HG02973 (cell line): ENCODE results near the gene SORCS1.

ENCODE experiments used
- ATAC-seq: cut with Tn5 transposase; IDR thresholded peaks from one replicate; pipeline ENCODE4 v1.9.1; 2021; ENCODE audit warnings: moderate library complexity; ENCODE audit not compliant: unreplicated experiment

Gene SORCS1

DNA sequence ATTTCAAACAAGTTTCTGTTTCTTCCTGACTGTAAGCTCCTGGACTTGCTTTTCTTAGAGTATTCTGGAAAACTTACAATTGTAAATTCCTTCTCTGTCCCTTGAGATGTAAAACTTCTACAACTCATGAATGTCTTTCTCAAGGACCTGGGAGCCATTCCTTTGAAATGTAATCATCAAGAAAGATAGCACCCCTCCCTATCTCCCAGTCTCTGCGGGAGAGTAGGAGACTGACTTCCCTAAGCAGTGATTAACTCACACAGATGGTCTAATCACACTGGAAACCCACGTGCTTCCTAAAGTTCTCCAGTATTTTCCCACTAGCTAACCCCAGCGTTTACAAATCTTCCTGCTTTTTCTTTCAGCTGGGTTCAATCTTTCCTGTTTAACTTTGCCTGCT lies 549.4 kb downstream of the SORCS1 start:
- no peak for ATAC-seq

- ATAC-seq, result no peak
Observed at GRCh38 chr10:106614293-106614692, 550.2 kb downstream of the SORCS1 start.

DNA sequence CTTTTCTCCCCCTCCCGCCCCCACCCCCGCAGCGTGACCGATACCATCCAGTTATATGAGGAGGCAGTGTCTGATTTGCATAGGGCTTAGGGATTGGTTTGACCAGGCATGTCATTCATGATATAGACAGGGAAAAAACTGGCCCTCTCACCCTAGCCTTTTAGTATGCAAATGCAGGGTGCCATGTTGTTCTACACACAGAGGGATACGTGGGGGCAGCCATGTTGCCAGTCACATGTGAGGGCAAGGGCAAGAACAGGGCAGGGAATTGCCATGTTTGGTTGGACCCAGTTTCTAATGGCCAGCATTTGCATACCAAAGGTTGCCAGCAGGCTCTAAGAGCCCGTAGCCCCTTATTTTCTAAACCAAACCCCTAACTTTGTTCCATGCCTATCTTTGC lies 552.1 kb downstream of the SORCS1 start:
- ATAC-seq, result no peak

DNA sequence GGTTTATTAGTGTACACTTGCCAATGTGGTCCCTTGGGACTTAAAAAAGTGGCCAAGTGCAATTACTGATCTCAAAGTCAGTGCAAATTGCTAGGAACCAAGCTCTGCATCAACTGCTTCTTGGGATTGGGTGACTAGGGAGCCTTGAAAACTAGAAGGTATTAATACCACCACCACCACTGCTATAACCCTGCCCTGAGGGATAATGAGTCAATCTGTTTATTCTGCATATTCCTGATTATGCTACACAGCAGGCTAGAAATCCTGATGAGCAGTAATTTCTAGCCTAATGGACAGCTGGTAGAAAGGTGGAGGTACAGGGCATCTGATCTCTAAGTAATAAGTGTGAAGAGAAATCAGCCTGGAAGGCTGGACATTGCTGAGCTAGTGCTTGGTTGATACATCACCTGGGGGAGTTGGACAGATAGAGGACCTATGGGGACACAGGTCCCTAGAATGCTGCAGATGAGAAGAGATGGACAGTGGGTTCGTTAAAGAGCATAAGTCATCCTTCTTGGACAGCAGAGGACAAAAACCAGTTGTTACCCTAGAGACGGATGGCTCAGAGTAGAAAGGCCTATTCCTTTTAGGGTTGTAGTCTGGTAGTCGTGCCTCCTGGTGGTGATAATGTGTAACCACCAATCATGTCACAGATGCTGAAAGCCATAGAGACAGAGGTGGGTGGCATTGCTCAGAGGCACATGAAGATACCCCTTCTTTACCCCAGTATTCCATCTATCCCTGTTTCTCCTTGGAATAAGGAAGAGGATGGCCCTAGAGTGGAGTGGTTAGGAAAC lies 554.8 kb downstream of the SORCS1 start:
- ATAC-seq, result peak; percentile 44

- no peak for ATAC-seq
Observed at GRCh38 chr10:106608066-106608465, 556.4 kb downstream of the SORCS1 start.

DNA sequence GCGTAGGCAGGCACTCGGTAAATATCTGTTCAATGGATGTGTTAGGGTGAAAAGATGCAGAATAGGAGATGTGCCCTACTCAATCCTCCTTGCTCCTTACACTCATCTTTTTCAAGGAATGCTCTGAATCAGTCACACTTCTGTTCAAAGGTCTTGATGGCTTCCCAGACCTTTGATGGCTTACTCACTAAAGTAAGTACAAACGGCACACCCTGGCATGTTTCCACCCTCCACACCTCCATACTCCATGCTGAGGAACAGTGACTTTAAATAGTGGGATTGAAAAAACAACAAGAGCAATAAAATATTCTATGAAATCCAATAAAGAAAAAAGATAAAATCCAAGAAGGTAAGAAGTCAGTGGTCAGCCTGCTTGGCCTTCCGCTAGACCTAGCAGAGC lies 569.2 kb downstream of the SORCS1 start:
- no peak for ATAC-seq

GRCh38 chr10:106593876-106594275 lies 570.6 kb downstream of the SORCS1 start:
- ATAC-seq, result no peak

- ATAC-seq, result no peak
Observed at GRCh38 chr10:106592396-106592795, 572.1 kb downstream of the SORCS1 start.

DNA sequence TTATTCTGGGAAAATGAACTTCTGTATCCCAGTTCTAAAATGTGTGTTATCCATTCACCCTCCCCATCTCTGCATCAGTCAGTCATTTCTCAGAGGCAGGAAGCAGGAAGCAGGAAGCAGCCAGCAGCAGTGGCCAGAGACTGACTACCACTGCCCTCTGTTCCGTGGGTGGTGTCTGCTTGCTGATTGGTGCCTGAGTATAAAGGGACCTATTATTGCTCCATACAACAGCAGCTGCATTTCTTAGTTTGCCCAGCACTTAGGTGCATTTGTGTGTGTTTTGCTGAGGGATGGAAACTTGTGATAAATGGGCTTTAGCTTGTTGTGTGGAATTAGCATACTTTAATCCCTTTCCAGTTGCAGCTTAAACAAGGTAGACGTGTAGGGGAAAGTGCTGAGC lies 582.2 kb downstream of the SORCS1 start:
- no peak for ATAC-seq

- ATAC-seq, result no peak
Observed at GRCh38 chr10:106577756-106578155, 586.8 kb downstream of the SORCS1 start.

- ATAC-seq, result no peak
Observed at GRCh38 chr10:106577266-106577665, 587.2 kb downstream of the SORCS1 start.

GRCh38 chr10:106576534-106576933 lies 588.0 kb downstream of the SORCS1 start:
- no peak for ATAC-seq

- no peak for ATAC-seq
Observed at GRCh38 chr10:106573106-106573505, 591.4 kb downstream of the SORCS1 start.

DNA sequence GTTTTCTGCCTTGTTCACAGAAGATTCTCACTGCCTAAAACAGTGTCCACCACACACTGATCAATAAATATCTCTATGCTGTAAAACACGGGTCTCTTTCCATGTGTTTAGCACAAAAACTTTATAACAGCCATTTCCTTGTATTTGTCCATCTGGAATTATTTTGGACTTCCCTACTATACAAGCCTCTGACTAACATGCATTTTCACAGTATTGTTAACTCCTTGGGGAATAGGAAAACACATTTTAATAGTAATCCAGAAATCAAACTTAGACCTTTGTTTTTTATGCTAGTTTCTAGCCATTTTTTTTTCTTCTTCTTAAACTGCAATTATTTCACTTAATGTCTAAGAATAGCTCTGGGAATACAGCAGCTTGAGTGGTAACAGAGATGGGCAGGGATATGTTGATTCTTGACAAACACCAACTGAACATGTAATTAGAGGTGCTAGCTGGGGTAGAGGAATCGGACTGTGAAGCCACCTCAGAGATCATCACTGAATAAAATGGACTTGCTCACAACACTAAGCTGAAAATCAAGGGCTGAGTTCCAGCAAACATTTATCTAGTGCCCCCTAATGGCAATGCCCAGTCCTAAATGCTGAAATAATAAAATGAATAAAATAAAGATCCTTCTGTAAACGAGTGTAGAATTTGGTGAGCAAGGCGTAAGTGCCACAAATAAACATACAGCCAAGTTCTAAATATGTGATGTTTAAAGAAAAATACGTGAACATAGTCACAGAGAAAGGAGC lies 593.1 kb downstream of the SORCS1 start:
- ATAC-seq, result no peak

DNA sequence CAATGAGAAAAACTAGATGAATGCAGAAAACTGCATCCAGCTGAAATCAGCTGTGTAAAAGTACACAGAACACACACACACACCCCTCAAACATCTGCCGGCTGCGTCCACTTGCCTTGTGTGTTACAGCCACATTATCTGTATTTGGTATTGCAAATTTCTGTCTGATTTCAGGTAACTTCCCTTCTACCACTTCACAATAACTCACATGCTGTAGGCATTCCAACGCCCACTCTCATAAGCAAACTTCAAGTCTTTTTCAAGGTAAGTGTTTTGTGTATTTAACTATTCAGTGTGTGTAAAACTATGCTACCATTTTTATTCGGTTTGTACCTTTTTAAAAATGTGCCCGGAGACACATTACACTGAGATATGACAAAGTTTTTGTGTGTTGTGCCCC lies 594.2 kb downstream of the SORCS1 start:
- no peak for ATAC-seq

DNA sequence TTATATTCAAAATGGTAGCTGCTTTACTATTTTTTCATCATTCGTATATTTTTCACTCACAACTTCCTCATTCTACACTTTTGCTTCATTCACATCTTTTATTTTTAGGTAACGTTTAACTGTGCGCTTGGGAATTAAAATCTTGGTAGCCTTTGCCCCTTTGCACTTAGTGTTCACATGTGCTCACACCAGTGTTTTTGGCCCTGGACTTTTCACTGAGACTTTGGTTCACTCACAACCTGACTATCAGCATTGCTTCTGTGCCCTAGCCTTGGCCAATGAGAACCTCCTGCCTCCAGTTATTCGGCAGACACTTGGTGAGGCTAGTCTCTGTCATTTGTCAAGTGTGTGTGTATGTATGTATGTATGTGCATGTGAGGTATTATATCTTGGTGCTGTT lies 596.9 kb downstream of the SORCS1 start:
- no peak for ATAC-seq

- no peak for ATAC-seq
Observed at GRCh38 chr10:106566873-106567272, 597.6 kb downstream of the SORCS1 start.

- ATAC-seq, result no peak
Observed at GRCh38 chr10:106565546-106565945, 599.0 kb downstream of the SORCS1 start.

DNA sequence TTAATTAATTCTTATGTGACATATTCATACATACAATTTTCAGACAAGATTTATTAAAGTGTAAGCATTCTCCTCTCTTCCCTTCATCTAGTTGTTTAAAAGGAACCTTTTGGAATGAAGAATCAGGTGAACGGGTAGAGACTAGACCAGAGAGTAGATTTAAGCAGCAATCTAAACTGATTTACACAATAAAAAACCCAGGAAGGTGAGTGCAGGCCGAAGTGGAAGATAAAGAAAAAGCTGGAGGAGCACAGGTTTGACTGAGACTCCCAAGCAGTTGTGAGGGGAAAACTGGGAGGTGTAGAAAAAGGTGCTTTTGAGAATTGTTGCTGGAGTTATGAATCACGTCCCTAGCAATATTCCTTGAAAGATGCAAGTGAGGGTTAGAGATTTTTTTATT lies 601.1 kb downstream of the SORCS1 start:
- ATAC-seq, result no peak

DNA sequence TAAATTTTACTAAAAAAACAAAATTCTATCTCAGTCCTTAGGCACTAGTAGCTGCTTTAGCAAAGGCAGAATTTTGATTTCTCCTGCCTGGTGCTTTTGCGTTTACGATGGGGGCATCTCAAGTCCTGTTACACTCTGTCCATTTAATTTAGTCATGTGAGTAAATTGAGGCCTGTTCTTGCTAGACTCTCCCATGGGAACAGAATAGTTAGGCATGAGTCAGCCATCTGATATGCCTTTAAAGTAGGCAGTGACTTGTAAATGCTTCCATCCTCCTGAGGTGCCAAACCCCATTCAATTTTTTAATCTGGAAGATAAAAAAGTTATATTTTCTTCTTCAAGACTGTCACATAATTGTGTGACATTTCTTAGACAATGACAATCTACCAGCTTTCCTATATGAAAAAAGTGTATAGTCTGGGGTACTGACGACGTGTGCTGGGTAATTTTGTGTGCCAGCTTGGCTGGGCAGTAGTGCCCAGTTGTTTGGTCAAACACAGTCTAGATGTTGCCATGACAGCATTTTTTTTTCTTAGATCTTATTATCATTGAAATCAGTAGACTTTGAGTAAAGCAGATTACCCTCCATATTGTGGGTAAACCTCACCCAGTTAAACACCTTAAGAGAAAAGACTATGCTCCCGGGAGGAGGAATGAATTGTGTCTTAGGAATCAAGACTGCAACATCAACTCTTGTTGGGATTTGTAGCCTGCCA lies 603.4 kb downstream of the SORCS1 start:
- ATAC-seq, result no peak

GRCh38 chr10:106559442-106559841 lies 605.1 kb downstream of the SORCS1 start:
- no peak for ATAC-seq
